GM12878 (cell line): ENCODE measurements around the gene DPY30. TPM values are rescaled to one million over a fixed set of nuclear protein-coding genes. Genes with fewer than 3 reads are reported as not detected.
A peak's percentile ranks its signal among the peaks of the same experiment; 100 is the strongest.

Experiments used
- ATAC-seq: fragments of 200-7000 bp; cut with Tn5 transposase; 3 replicates; pipeline ENCODE4 v1.9.1; 2020; ENCODE audit warnings: mild to moderate bottlenecking, moderate library complexity
- BruUV-seq: library from RNA; stranded (reverse); fragments of 400-500 nt; replicated peaks from 2 replicates; lab custom pipeline; 2021; lab: Mats Ljungman, UMichigan
- CTCF ChIA-PET: fragments of 300-600 bp; sonication (Branson Sonifier 250); formaldehyde crosslinking; extraction: SDS; loops from one replicate; lab custom pipeline; 2021; ENCODE audit warnings: inconsistent platforms; lab: Yijun Ruan, JAX
- POLR2A ChIA-PET: fragments of 350-600 bp; formaldehyde crosslinking; extraction: SDS; loops from one replicate; lab custom pipeline; 2021; ENCODE audit warnings: inconsistent platforms; lab: Charles Lee
- RAD21 ChIA-PET: fragments of 300-600 bp; sonication (Branson Sonifier 250); formaldehyde crosslinking; loops from one replicate; lab custom pipeline; 2023; ENCODE audit warnings: antibody characterized with exemption; ENCODE audit not compliant: unreplicated experiment; lab: Charles Lee
- SMC1A ChIA-PET: fragments of 300-600 bp; sonication (Branson Sonifier 250); formaldehyde crosslinking; loops from one replicate; lab custom pipeline; 2023; ENCODE audit not compliant: unreplicated experiment, uncharacterized antibody; lab: Charles Lee
- DNase-seq: peaks from one replicate; pipeline ENCODE4 v3.0.0-alpha.2; 2011; ENCODE audit warnings: low read depth, low spot score
- FAIRE-seq: peaks from 3 replicates; lab custom pipeline; 2011; peaks lifted over from hg19 to GRCh38; lab: Jason Lieb, UNC
- H2AFZ ChIP-seq: 2 replicates; pipeline ENCODE4 v1.6.0; 2011; ENCODE audit warnings: low read depth, low read length, control low read depth; ENCODE audit not compliant: control insufficient read depth
- H3K27ac ChIP-seq: 2 replicates; pipeline ENCODE4 v1.5.1; 2011; ENCODE audit warnings: control low read depth; ENCODE audit not compliant: control insufficient read depth, insufficient read depth
- H3K27me3 ChIP-seq, 2 experiments: replicated peaks in 1 of 2; 2 replicates each; pipeline versions ENCODE4 v1.6.0 to v1.6.1; 2011; ENCODE audit warnings: low read length in 1 of 2; ENCODE audit not compliant: control insufficient read depth in 2 of 2, insufficient read depth in 2 of 2
- H3K36me3 ChIP-seq, 2 experiments: 2 replicates each; pipeline ENCODE4 v1.5.1; 2011; ENCODE audit warnings: low read length in 1 of 2; ENCODE audit not compliant: control insufficient read depth in 2 of 2, insufficient read depth in 2 of 2
- H3K4me1 ChIP-seq: 2 replicates; pipeline ENCODE4 v1.6.1; 2011; ENCODE audit warnings: mild to moderate bottlenecking, low read length, moderate library complexity, mixed read lengths; ENCODE audit not compliant: control insufficient read depth, insufficient read depth
- H3K4me2 ChIP-seq: 2 replicates; pipeline ENCODE4 v1.6.0; 2011; ENCODE audit warnings: control low read depth; ENCODE audit not compliant: control insufficient read depth, insufficient read depth
- H3K4me3 ChIP-seq: fragments of 200-600 bp; sonication (generic); 2 replicates; pipeline ENCODE4 v1.5.1; 2016
- H3K79me2 ChIP-seq: 2 replicates; pipeline ENCODE4 v1.6.0; 2011; ENCODE audit warnings: low read length; ENCODE audit not compliant: control insufficient read depth, insufficient read depth
- H3K9ac ChIP-seq: 2 replicates; pipeline ENCODE4 v1.8.0; 2011; ENCODE audit warnings: low read length, control low read depth, mixed read lengths; ENCODE audit not compliant: control insufficient read depth, insufficient read depth
- H3K9me3 ChIP-seq: replicated peaks from 3 replicates; pipeline ENCODE4 v1.5.1; 2011; ENCODE audit warnings: mild to moderate bottlenecking, low read length; ENCODE audit not compliant: control insufficient read depth, insufficient read depth
- H4K20me1 ChIP-seq: 2 replicates; pipeline ENCODE4 v1.6.0; 2011; ENCODE audit not compliant: control insufficient read depth, insufficient read depth
- BHLHE40 ChIP-seq, 2 experiments: fragments of 450-650 bp in 1 of 2; IDR thresholded peaks; 2 replicates each; pipeline ENCODE4 v1.6.1; 2011 to 2017; ENCODE audit warnings: low read depth in 2 of 2, borderline replicate concordance in 1 of 2, improper control_type of control experiment in 1 of 2, low read length in 1 of 2, mild to moderate bottlenecking in 1 of 2
- BMI1 ChIP-seq: fragments of 450-650 bp; IDR thresholded peaks from 2 replicates; pipeline ENCODE4 v1.6.1; 2016; ENCODE audit warnings: mild to moderate bottlenecking, moderate library complexity, borderline replicate concordance
- CHD2 ChIP-seq: IDR thresholded peaks from 2 replicates; pipeline ENCODE4 v1.6.1; 2011; ENCODE audit warnings: low read depth, low read length, improper control_type of control experiment, borderline replicate concordance
- E4F1 ChIP-seq: fragments of 450-650 bp; IDR thresholded peaks from 2 replicates; pipeline ENCODE4 v1.6.1; 2018; ENCODE audit warnings: borderline replicate concordance, mild to moderate bottlenecking; ENCODE audit not compliant: partially characterized antibody
- EGR1 ChIP-seq, 2 experiments: IDR thresholded peaks; 1 replicate in 1 of 2; 2 replicates in 1 of 2; pipeline ENCODE4 v1.6.1; 2011 to 2012; ENCODE audit warnings: low read depth in 2 of 2, low read length in 2 of 2, borderline replicate concordance in 1 of 2, mild to moderate bottlenecking in 1 of 2, moderate library complexity in 1 of 2
- GABPA ChIP-seq: IDR thresholded peaks from 2 replicates; pipeline ENCODE4 v1.6.1; 2014; ENCODE audit warnings: antibody characterized with exemption, low read depth, mild to moderate bottlenecking, inconsistent platforms
- MAX ChIP-seq: IDR thresholded peaks from 2 replicates; pipeline ENCODE4 v1.6.1; 2012; ENCODE audit warnings: low read depth, low read length, improper control_type of control experiment
- MTA2 ChIP-seq: fragments of 450-650 bp; IDR thresholded peaks from 2 replicates; pipeline ENCODE4 v1.6.1; 2016; ENCODE audit warnings: low read depth, mild to moderate bottlenecking, moderate library complexity
- MYB ChIP-seq: fragments of 150-350 bp; IDR thresholded peaks from 2 replicates; pipeline ENCODE4 v1.6.1; 2014; ENCODE audit warnings: mild to moderate bottlenecking, low read depth, low read length, borderline replicate concordance
- NBN ChIP-seq: fragments of 450-650 bp; IDR thresholded peaks from 2 replicates; pipeline ENCODE4 v1.6.1; 2016
- NRF1 ChIP-seq: conservative IDR thresholded peaks from 2 replicates; pipeline ENCODE4 v1.6.1; 2011; ENCODE audit warnings: mild to moderate bottlenecking, low read depth, low read length, improper control_type of control experiment
- PML ChIP-seq: IDR thresholded peaks from 2 replicates; pipeline ENCODE4 v1.6.1; 2012; ENCODE audit warnings: low read length, inconsistent platforms
- RB1 ChIP-seq: fragments of 450-650 bp; formaldehyde crosslinking; IDR thresholded peaks from 2 replicates; pipeline ENCODE4 v1.6.1; 2017; ENCODE audit warnings: mild to moderate bottlenecking, borderline replicate concordance
- SMAD5 ChIP-seq: IDR thresholded peaks from 2 replicates; pipeline ENCODE4 v1.6.1; 2016; ENCODE audit warnings: antibody characterized with exemption, low read depth
- SMARCA5 ChIP-seq: fragments of 450-650 bp; IDR thresholded peaks from 2 replicates; pipeline ENCODE4 v1.6.1; 2017; ENCODE audit warnings: mild to moderate bottlenecking
- SMC3 ChIP-seq: IDR thresholded peaks from 2 replicates; pipeline ENCODE4 v1.6.1; 2011; ENCODE audit warnings: low read length, improper control_type of control experiment, borderline replicate concordance
- STAT3 ChIP-seq: IDR thresholded peaks from 2 replicates; pipeline ENCODE4 v1.6.1; 2011; ENCODE audit warnings: low read depth, low read length, improper control_type of control experiment
- TCF3 ChIP-seq: IDR thresholded peaks from 2 replicates; pipeline ENCODE4 v1.6.1; 2012; ENCODE audit warnings: low read depth, mild to moderate bottlenecking, low read length, borderline replicate concordance; ENCODE audit not compliant: insufficient read depth
- WGBS: methylation state at CpG from one replicate; pipeline ENCODE4 v1.1.6; 2016; ENCODE audit warnings: low lambda C conversion rate; ENCODE audit not compliant: insufficient replicate concordance, insufficient coverage; ENCODE audit errors: missing lambda C conversion rate; 5-methylcytosine and 5-hydroxymethylcytosine counted together
- in situ Hi-C: fragments of 300-500 bp; cut with MboI; formaldehyde crosslinking; loops from 9 replicates; pipeline ENCODE4 v1.14.3; 2018; ENCODE audit warnings: mixed read lengths
- intact Hi-C: fragments of 100-400 bp; cut with micrococcal nuclease; formaldehyde crosslinking; loops from one replicate; pipeline ENCODE4 v1.14.2; 2022; ENCODE audit not compliant: unreplicated experiment
- polyA plus RNA-seq, 11 experiments: library from polyadenylated mRNA; depleted of rRNA in 4 of 11; unstranded in 6 of 11; stranded (reverse) in 5 of 11; fragments of >200 nt; fragmentation: Nextera tagmentation in 4 of 11; fragmentation: Illumina TruSeq in 1 of 11; extraction: Ambion mirVana in 4 of 11; extraction: Trizol in 1 of 11; gene quantifications; 1 replicate in 1 of 11; 2 replicates in 10 of 11; pipeline versions ENCODE4 v1.2.1 to v1.2.3, GENCODE V29; 2011 to 2016; ENCODE audit warnings: inconsistent platforms in 2 of 11, missing spikeins in 2 of 11, low read depth in 1 of 11
- total RNA-seq, 4 experiments: library from RNA; depleted of rRNA in 3 of 4; stranded (reverse); fragments of >200 nt in 3 of 4; fragmentation: Illumina TruSeq in 1 of 4; extraction: Trizol in 1 of 4; gene quantifications; 2 replicates each; pipeline versions ENCODE4 v1.2.1 to v1.2.3, GENCODE V29; 2013 to 2021
- TF ChIP-seq, protein P1 (sequence below): IDR thresholded peaks from 2 replicates; pipeline ENCODE4 v1.6.1; 2011; ENCODE audit warnings: mild to moderate bottlenecking, low read depth, low read length, moderate library complexity; ENCODE audit not compliant: insufficient replicate concordance

The DPY30 gene
- total and polyA plus RNA-seq, 10 of the 15 experiments (the other 5 are each of a cell fraction or from before 2014, with no cell fraction given), result 45.8 to 307 (median 89.2) TPM

DNA sequence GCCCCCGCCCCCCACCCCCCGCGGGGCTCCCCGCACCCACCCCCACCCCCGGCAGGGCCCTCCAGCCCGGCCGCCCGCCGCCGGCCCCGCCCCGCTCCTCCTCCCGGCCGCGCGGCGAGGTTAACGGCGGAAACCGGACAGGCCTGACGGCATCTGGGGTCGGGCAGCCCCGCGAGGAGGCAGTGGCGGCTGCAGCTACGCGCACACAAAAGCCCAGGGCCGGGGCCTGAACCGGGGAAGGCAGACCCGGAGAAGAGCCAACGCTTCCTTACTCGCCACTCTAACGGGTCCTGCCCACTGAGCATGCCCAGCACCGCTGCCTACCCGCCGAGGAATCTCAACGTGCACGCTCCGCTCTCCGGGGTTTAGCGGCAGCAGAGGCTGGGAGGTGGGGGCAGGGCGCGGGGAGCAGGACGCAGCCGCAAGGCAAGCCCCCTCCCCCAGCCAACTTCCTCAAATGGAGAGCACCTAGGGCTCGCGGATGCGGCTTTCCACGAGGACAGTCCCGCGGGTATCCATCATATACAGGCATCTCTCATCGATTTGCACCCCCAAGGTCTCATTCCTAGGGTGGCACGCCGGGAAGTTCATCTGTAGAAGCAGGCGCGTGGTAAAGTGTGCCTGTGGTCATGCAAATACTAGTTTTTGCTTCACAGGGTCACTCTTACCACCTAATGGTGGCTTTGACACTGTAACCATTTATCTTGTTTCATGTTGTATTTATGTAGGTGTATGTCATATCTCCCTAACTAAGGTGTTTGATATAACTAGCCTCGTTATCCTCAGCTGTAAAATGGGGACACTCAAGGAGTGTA is 28.7 kb downstream of the DPY30 start, which contains the start of gene MEMO1:
Gene MEMO1, minus strand, starts transcription at position 339 of the 815 bp plus-strand sequence. CDS start 761 bp downstream, outside the sequence.
- peak within 1 kb of the TSS; percentile 89 for H3K9ac ChIP-seq
- peak within 1 kb of the TSS; percentile 91 for H3K27ac ChIP-seq
- no peaks in the 10 kb centered on the region for H3K36me3 ChIP-seq
- H4K20me1 ChIP-seq, result no peaks in the 10 kb centered on the region
- ChIA-PET SMC1A (interaction anchor here (1.5 kb wide), 1 partner anchor 29 kb away, joined by 6 read pairs; the partner anchor contains the start of gene DPY30), RAD21 (interaction anchor here (0.6 to 2.3 kb wide), 4 partner anchors 29 to 124 kb away, joined by 3 to 12 read pairs (median 4); partner anchors contain the start of genes DPY30 and SPAST), CTCF (interaction anchor here (0.8 to 1.6 kb wide), 3 partner anchors 14 to 124 kb away, joined by 3 to 4 read pairs (median 3); no protein-coding TSS in a partner anchor), POLR2A (interaction anchor here (0.5 to 1.0 kb wide), 3 partner anchors 29 to 1394 kb away, joined by 3 to 6 read pairs (median 3); partner anchors contain the start of gene DPY30)
- H3K4me2 ChIP-seq, result peak within 1 kb of the TSS; percentile 73
- no peak for FAIRE-seq
- intact Hi-C loops, result loop anchor here (1.0 kb wide), 1 partner anchor 52 kb away; the partner anchor contains the start of gene SPAST
- under 1% methylated on average over 40 of the region's 57 CpGs for WGBS
- peak within 1 kb of the TSS; percentile 96 for H3K4me3 ChIP-seq
- H3K79me2 ChIP-seq, result peaks cover 42% of the 10 kb centered on the region
- no peaks in the 10 kb centered on the region for H3K9me3 ChIP-seq
- in situ Hi-C loops, result no loop called here
- peak within 1 kb of the TSS; percentile 44 for H2AFZ ChIP-seq
- no peaks in the 10 kb centered on the region for H3K27me3 ChIP-seq
- peak; percentile 87 for DNase-seq
- ATAC-seq, result peak; percentile 80
- peaks cover 17% of the 10 kb centered on the region for H3K4me1 ChIP-seq
- no TSS peak for BruUV-seq
- TF ChIP-seq MYB (no peak), TCF3 (no peak; the same call in 1 of the 2 replicates), MAX (peak; percentile 91), EGR1 (IDR thresholded peaks at IDR 0.05; ENCODE audit: borderline replicate concordance in 1 of 2, low read depth in 2 of 2, low read length in 2 of 2) (peak in 1 of 2 experiments; percentile 37; a peak in 1 of 3 replicates), SMAD5 (peak; percentile 92; the same call in 1 of the 2 replicates), NRF1 (peak; percentile 49), PML (peak; percentile 91), BHLHE40 (IDR thresholded peaks at IDR 0.05; ENCODE audit: borderline replicate concordance in 1 of 2, low read depth in 2 of 2, low read length in 1 of 2) (peak; percentile 72 to 88; a peak in 3 of 4 replicates), CHD2 (peak; percentile 96), GABPA (no peak), BMI1 (no peak; the same call in 1 of the 2 replicates), MTA2 (peak; percentile 68), SMARCA5 (peak; percentile 78; the same call in 1 of the 2 replicates), E4F1 (peak; percentile 95), RB1 (peak; percentile 95; the same call in 1 of the 2 replicates), NBN (peak; percentile 99), SMC3 (no peak), STAT3 (no peak)
- TF ChIP-seq, protein P1, sequence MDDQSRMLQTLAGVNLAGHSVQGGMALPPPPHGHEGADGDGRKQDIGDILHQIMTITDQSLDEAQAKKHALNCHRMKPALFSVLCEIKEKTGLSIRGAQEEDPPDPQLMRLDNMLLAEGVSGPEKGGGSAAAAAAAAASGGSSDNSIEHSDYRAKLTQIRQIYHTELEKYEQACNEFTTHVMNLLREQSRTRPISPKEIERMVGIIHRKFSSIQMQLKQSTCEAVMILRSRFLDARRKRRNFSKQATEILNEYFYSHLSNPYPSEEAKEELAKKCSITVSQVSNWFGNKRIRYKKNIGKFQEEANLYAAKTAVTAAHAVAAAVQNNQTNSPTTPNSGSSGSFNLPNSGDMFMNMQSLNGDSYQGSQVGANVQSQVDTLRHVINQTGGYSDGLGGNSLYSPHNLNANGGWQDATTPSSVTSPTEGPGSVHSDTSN, result no peak
